ENCODE measurements around the gene ZNF331. TPM values are rescaled to one million over a fixed set of nuclear protein-coding genes. Genes with fewer than 3 reads are reported as not detected.

ZNF331 gene
- total and polyA plus RNA-seq, 4 experiments from 2014 or later, result 27.9 to 58.3 (median 46.2) TPM

DNA sequence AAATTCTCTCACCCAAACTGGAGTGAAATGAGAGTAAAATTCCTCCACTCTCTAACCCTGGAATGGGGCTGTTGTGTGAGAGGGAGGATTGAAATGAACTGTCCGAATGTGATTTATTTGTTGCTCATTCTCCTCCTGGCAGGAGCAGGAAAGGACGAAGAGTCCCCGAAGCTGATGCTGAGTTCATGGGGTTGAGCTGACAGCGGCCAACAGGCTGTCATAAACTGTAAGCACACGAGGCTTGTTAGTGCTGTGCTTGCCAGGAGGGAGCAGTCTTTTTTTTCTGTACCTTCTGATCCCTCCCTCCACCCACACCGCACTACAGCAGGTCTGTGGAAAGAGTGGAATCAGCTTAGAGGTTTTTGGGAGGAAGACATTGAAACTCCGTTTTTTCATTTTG lies 33.1 kb upstream of the ZNF331 start:
- Histone ChIP-seq H3K27ac (ENCODE audit: low read depth, low read length) (no peak overlapping the region), H3K27me3 (ENCODE audit: insufficient read depth, low read length) (peaks cover 3% of the 10 kb centered on the region), H3K9me3 (ENCODE audit: control insufficient read depth in 1 of 2, low read length in 2 of 2) (no peaks in the 10 kb centered on the region), H3K4me3 (ENCODE audit: low read length in 2 of 2) (no peak overlapping the region), H3K36me3 (ENCODE audit: insufficient read depth, low read length) (no peaks in the 10 kb centered on the region), H3K4me1 (ENCODE audit: insufficient read depth, low read length) (no peaks in the 10 kb centered on the region)
- POLR2A ChIA-PET (ENCODE audit: partially characterized antibody), result no interaction called here
- Mint-ChIP-seq H3K27ac (no peak overlapping the region), H3K27me3 (peaks cover 3 to 9% of the 10 kb centered on the region in 2 donors), H3K9me3 (peaks cover 2 to 48% (median 26%) of the 10 kb centered on the region in 8 donors), H3K4me3 (no peak overlapping the region), H3K4me1 (no peaks in the 10 kb centered on the region), H3K36me3 (no peaks in the 10 kb centered on the region)
- intact Hi-C loops (cut with micrococcal nuclease), result no loop called here
- no peak for DNase-seq
- CTCF ChIA-PET (ENCODE audit: partially characterized antibody), result no interaction called here

DNA sequence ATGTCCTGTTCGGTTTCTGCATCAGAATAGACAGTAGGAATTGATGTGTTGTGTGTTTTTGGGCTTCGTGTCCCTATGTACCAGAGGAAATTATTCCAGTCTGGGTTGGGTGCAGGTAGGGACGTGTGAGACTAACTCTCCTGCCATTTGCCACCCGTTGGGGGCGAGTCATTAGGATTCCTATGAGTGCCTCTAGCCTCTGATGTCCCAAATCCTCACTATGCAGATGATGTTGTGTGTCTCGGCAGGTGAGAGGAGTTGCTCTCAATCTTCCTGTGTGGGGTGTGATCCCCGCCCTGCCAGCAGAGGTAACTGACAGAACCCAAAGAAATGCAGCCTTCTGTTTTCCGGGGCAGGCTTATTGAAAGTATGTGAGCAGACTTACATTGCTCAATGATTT lies 31.2 kb upstream of the ZNF331 start:
- intact Hi-C loops (cut with micrococcal nuclease), result no loop called here
- Mint-ChIP-seq H3K9me3 (peaks cover under 1 to 32% (median 13%) of the 10 kb centered on the region in 8 donors), H3K36me3 (no peaks in the 10 kb centered on the region), H3K4me3 (no peak overlapping the region), H3K4me1 (peaks cover 0 to under 1% (median 0%) of the 10 kb centered on the region in 4 donors), H3K27ac (no peak overlapping the region), H3K27me3 (peaks cover 2 to 9% of the 10 kb centered on the region in 2 donors)
- H3K27me3 ChIP-seq (ENCODE audit: insufficient read depth, low read length), result peaks cover 3% of the 10 kb centered on the region
- no peaks in the 10 kb centered on the region for H3K36me3 ChIP-seq (ENCODE audit: insufficient read depth, low read length)
- CTCF ChIA-PET (ENCODE audit: partially characterized antibody), result interaction anchor here (1.3 kb wide), 1 partner anchor 82 kb away, joined by 6 read pairs; no protein-coding TSS in a partner anchor
- no peaks in the 10 kb centered on the region for H3K9me3 ChIP-seq (ENCODE audit: control insufficient read depth in 1 of 2, low read length in 2 of 2)
- DNase-seq, result no peak
- H3K4me1 ChIP-seq (ENCODE audit: insufficient read depth, low read length), result no peaks in the 10 kb centered on the region
- no peak overlapping the region for H3K4me3 ChIP-seq (ENCODE audit: low read length in 2 of 2)
- POLR2A ChIA-PET (ENCODE audit: partially characterized antibody), result no interaction called here
- H3K27ac ChIP-seq (ENCODE audit: low read depth, low read length), result no peak overlapping the region

DNA sequence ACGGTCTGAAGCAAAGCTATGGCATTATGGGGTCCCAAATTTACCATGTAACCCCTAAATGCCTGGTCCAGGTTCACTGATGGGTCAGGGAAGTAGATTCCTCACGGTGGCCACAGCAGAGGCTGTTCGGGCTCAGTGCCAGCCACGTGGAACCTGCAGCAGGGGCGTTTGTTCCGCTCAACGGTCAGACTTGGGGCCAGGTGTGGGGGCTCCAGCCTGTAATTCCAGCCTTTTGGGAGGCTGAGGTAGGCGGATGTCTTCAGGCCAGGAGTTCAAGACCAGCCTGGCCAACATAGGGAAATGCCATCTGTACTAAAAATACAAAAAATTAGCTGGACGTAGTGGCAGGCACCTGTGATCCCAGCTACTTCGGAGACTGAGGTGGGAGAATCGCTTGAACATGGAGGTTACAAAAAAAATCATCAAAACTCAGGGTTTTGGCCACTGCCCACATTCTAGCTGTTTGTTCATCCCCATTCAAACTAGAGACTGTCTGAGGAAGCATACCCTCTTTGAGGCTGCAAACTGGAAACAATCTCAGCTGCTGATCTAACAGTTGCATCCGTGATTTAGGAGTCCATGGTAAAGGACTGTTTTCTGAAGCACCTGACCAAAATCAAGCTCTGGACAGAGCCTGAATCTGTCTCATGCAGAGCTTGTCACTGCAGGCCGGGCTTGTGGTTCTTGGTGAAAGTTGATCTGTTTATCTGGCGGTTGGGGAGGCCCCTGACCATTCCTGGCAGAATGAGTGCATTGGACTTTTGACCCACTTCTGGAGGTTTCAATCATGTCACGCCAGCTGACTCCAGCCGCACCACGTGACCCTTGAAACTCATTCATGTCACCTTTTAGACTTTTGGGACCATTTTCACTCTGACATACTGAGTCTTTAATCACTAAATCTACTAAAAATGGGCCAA lies 30.2 kb upstream of the ZNF331 start:
- Histone ChIP-seq H3K27me3 (ENCODE audit: insufficient read depth, low read length) (peaks cover 3% of the 10 kb centered on the region), H3K4me1 (ENCODE audit: insufficient read depth, low read length) (no peaks in the 10 kb centered on the region), H3K4me3 (ENCODE audit: low read length in 2 of 2) (no peak overlapping the region), H3K36me3 (ENCODE audit: insufficient read depth, low read length) (no peaks in the 10 kb centered on the region), H3K27ac (ENCODE audit: low read depth, low read length) (no peak overlapping the region), H3K9me3 (ENCODE audit: control insufficient read depth in 1 of 2, low read length in 2 of 2) (no peaks in the 10 kb centered on the region)
- Mint-ChIP-seq H3K9me3 (peaks cover 0 to 24% (median 9%) of the 10 kb centered on the region in 8 donors), H3K27ac (no peak overlapping the region), H3K27me3 (peaks cover 2 to 7% of the 10 kb centered on the region in 2 donors), H3K4me3 (no peak overlapping the region), H3K4me1 (peaks cover 0 to 2% (median 1%) of the 10 kb centered on the region in 4 donors), H3K36me3 (no peaks in the 10 kb centered on the region)
- ChIA-PET CTCF (ENCODE audit: partially characterized antibody) (interaction anchor here (1.3 kb wide), 1 partner anchor 83 kb away, joined by 6 read pairs; no protein-coding TSS in a partner anchor), POLR2A (ENCODE audit: partially characterized antibody) (no interaction called here)
- no peak for DNase-seq
- intact Hi-C loops (cut with micrococcal nuclease), result no loop called here

DNA sequence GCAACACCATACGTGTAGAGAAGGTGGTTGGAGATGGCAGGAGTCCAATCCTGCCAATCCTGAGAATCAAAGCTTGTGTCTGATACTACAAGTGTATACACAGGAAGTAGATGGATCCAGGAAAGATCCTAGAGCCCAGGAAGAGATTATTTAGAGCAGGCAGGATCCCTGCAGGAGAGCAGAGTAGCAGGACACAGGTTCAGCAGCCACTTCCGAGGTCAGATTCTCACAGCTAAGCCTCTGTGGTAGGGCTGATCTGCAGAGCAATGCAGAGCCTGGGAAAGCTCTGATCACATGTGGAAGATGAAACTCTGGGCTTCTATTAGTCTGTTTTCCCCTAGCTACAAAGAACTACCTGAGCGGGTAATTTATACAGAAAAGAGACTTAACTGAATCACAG lies 28.5 kb upstream of the ZNF331 start:
- H3K4me3 Mint-ChIP-seq, result no peak overlapping the region
- no peaks in the 10 kb centered on the region for H3K4me1 ChIP-seq (ENCODE audit: insufficient read depth, low read length)
- DNase-seq, result no peak
- H3K4me3 ChIP-seq (ENCODE audit: low read length in 2 of 2), result no peak overlapping the region
- POLR2A ChIA-PET (ENCODE audit: partially characterized antibody), result no interaction called here
- H3K9me3 Mint-ChIP-seq, result peaks cover 0 to 21% (median 8%) of the 10 kb centered on the region in 8 donors
- H3K27me3 ChIP-seq (ENCODE audit: insufficient read depth, low read length), result peaks cover 3% of the 10 kb centered on the region
- intact Hi-C loops (cut with micrococcal nuclease), result no loop called here
- no peak overlapping the region for H3K27ac ChIP-seq (ENCODE audit: low read depth, low read length)
- H3K36me3 ChIP-seq (ENCODE audit: insufficient read depth, low read length), result no peaks in the 10 kb centered on the region
- no peak overlapping the region for H3K27ac Mint-ChIP-seq
- CTCF ChIA-PET (ENCODE audit: partially characterized antibody), result interaction anchor here (0.8 to 0.9 kb wide), 2 partner anchors 84 to 123 kb away, joined by 3 to 4 read pairs; no protein-coding TSS in a partner anchor
- H3K27me3 Mint-ChIP-seq, result peaks cover 2 to 4% of the 10 kb centered on the region in 2 donors
- no peaks in the 10 kb centered on the region for H3K36me3 Mint-ChIP-seq
- no peaks in the 10 kb centered on the region for H3K9me3 ChIP-seq (ENCODE audit: control insufficient read depth in 1 of 2, low read length in 2 of 2)
- peaks cover 0 to 2% (median 1%) of the 10 kb centered on the region in 4 donors for H3K4me1 Mint-ChIP-seq

DNA sequence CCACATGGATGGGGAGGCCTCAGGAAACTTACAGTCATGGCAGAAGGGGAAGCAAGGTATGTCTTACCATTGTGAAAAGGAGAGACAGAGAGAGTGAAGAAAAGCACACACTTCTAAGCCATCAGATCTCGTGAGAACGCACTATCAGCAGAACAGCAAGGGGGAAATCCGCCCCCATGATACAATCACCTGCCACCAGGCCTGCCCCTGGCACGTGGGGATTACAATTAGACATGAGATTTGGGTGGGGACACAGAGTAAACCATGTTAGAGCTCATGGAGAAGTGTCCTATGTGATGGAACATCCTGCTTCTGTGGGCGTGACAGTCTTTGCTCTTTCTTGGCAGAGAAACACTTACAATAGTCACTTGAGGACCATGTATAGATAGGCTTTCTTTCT lies 28.1 kb upstream of the ZNF331 start:
- no peak for DNase-seq
- Mint-ChIP-seq H3K4me3 (no peak overlapping the region), H3K9me3 (peaks cover 0 to 22% (median 5%) of the 10 kb centered on the region in 8 donors), H3K36me3 (no peaks in the 10 kb centered on the region), H3K27ac (no peak overlapping the region), H3K27me3 (peaks cover 0 to 2% of the 10 kb centered on the region in 2 donors), H3K4me1 (peaks cover 0 to 2% (median 1%) of the 10 kb centered on the region in 4 donors)
- Histone ChIP-seq H3K36me3 (ENCODE audit: insufficient read depth, low read length) (no peaks in the 10 kb centered on the region), H3K9me3 (ENCODE audit: control insufficient read depth in 1 of 2, low read length in 2 of 2) (no peaks in the 10 kb centered on the region), H3K4me3 (ENCODE audit: low read length in 2 of 2) (no peak overlapping the region), H3K4me1 (ENCODE audit: insufficient read depth, low read length) (no peaks in the 10 kb centered on the region), H3K27ac (ENCODE audit: low read depth, low read length) (no peak overlapping the region), H3K27me3 (ENCODE audit: insufficient read depth, low read length) (peaks cover 2% of the 10 kb centered on the region)
- intact Hi-C loops (cut with micrococcal nuclease), result no loop called here
- ChIA-PET CTCF (ENCODE audit: partially characterized antibody) (interaction anchor here (0.8 to 1.6 kb wide), 4 partner anchors 85 to 314 kb away, joined by 3 to 10 read pairs (median 4); no protein-coding TSS in a partner anchor), POLR2A (ENCODE audit: partially characterized antibody) (no interaction called here)

DNA sequence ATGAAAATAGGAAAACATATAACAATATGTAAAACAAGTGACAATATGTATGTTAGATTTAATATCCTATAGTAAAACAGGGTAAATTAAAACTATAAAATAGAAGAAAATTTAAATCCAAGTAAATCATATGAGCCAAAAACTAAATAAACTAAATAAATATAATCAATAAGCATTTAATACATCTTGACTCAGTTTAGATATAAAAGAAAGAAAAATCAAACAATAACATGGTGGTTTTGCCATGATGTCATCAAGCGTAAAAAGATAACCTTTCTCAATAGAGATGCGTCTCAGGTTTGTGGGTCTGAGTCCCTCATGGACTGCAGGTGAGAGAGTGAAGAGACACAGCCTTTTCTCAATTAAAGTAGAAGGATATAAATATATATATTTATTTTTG lies 26.6 kb upstream of the ZNF331 start:
- Histone ChIP-seq H3K4me1 (ENCODE audit: insufficient read depth, low read length) (no peaks in the 10 kb centered on the region), H3K36me3 (ENCODE audit: insufficient read depth, low read length) (no peaks in the 10 kb centered on the region), H3K27me3 (ENCODE audit: insufficient read depth, low read length) (no peaks in the 10 kb centered on the region), H3K4me3 (ENCODE audit: low read length in 2 of 2) (no peak overlapping the region), H3K27ac (ENCODE audit: low read depth, low read length) (no peak overlapping the region), H3K9me3 (ENCODE audit: control insufficient read depth in 1 of 2, low read length in 2 of 2) (no peaks in the 10 kb centered on the region)
- peaks cover 0 to 23% (median 3%) of the 10 kb centered on the region in 8 donors for H3K9me3 Mint-ChIP-seq
- peaks cover 0 to 2% (median 1%) of the 10 kb centered on the region in 4 donors for H3K4me1 Mint-ChIP-seq
- no peaks in the 10 kb centered on the region for H3K36me3 Mint-ChIP-seq
- H3K4me3 Mint-ChIP-seq, result no peak overlapping the region
- H3K27me3 Mint-ChIP-seq, result peaks cover 0 to 1% of the 10 kb centered on the region in 2 donors
- DNase-seq, result no peak
- CTCF ChIA-PET (ENCODE audit: partially characterized antibody), result interaction anchor here (1.6 kb wide), 1 partner anchor 316 kb away, joined by 10 read pairs; no protein-coding TSS in a partner anchor
- intact Hi-C loops (cut with micrococcal nuclease), result no loop called here
- POLR2A ChIA-PET (ENCODE audit: partially characterized antibody), result no interaction called here
- H3K27ac Mint-ChIP-seq, result no peak overlapping the region

DNA sequence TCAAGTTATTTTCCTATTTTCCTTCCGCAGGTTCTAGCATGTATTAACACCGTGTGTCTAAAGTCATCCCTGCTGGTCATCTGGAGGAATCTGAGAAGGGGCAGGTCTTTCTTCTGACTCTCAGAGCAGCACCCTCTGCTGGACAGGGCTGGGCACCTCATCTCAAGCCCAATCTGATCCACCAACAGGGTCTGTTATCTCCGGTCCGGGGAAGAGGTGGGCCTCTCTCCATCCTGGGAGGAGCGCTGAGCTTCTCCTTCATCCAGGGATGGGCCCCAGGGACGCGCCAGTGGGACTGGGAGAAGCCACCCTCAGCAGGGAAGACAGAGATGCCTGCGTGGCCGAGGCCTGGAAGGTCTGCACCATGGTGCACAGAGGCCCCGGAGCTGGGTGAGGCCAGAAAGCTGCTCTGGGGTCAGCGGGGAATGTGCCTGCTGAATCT lies 26.0 kb upstream of the ZNF331 start:
- Histone ChIP-seq H3K36me3 (ENCODE audit: insufficient read depth, low read length) (no peaks in the 10 kb centered on the region), H3K4me3 (ENCODE audit: low read length in 2 of 2) (no peak overlapping the region), H3K9me3 (ENCODE audit: control insufficient read depth in 1 of 2, low read length in 2 of 2) (no peaks in the 10 kb centered on the region), H3K27me3 (ENCODE audit: insufficient read depth, low read length) (no peaks in the 10 kb centered on the region), H3K4me1 (ENCODE audit: insufficient read depth, low read length) (no peaks in the 10 kb centered on the region), H3K27ac (ENCODE audit: low read depth, low read length) (no peak overlapping the region)
- no peak overlapping the region for H3K27ac Mint-ChIP-seq
- ChIA-PET CTCF (ENCODE audit: partially characterized antibody) (interaction anchor here (0.5 to 0.9 kb wide), 2 partner anchors 9 to 87 kb away, joined by 3 to 8 read pairs; no protein-coding TSS in a partner anchor), POLR2A (ENCODE audit: partially characterized antibody) (no interaction called here)
- intact Hi-C loops (cut with micrococcal nuclease), result no loop called here
- peak in 4 of 5 donors; percentile 32 to 46 (median 42) for DNase-seq
- H3K27me3 Mint-ChIP-seq, result no peaks in the 10 kb centered on the region
- peaks cover 0 to 18% (median 1%) of the 10 kb centered on the region in 8 donors for H3K9me3 Mint-ChIP-seq
- peaks cover 0 to 2% (median 1%) of the 10 kb centered on the region in 4 donors for H3K4me1 Mint-ChIP-seq
- H3K4me3 Mint-ChIP-seq, result no peak overlapping the region
- no peaks in the 10 kb centered on the region for H3K36me3 Mint-ChIP-seq

Data from CD4-positive, alpha-beta memory T cell (primary cell).